Activated T-helper 1 cell treated with Interleukin-2 at 50 U/mL for 16 hours (primary cell): Measurements from ENCODE around the gene ARFGAP1.

ENCODE experiments used
- DNase-seq: peaks from one replicate; pipeline ENCODE4 v3.0.0-alpha.2; 2020; ENCODE audit warnings: low read depth

Gene ARFGAP1

DNA sequence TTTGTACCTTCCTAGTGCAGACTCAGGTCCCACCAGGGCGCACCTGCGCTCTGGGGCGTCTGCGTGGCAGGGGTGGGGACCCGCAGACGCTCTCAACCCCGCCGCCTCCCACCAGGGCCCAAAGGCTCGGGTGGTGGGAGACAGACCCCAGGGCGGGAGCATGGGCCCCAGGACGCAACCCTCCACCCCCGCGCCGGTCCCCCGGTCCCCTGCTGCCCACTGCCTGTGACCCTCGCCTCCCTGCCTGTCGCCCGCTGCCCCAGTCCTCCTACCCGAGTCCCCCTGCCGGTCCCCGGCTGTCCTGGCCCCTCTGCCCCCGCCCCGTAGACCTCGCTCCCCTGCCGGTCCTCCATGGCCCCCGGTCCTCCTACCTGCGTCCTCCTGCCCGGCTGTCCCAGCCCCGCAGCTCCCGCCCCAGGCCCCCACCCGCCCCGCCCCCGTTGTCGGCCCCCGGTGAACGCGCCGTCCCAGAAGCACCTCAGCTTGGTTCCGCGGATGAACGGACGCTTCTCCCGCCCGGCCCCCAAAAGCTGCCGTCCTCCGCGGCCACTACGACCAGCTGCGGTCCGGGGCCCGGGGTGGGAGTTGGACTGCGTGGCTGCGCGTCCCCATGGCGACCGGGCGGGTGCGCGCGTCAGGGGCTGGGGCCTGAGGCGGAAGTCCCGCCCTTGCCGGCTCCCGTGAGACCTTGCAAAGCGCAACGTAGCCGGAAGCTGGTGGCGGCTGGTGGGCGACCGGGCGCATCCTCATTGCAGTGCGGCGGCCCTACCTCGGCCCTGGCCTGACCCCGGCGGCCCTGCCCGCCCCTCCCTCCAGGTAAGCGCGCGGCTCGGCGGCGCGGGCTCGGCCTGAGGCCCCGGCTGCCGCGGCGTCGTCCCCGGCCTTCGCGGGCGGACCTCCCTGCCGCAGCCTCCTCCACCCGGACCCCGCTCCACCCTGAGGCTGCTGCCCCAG, at the start of gene ARFGAP1:
Gene ARFGAP1 (plus strand): TSS at position 709 of the 954 bp plus-strand sequence. CDS start 2,768 bp downstream, outside the sequence.
- peak; percentile 80 for DNase-seq

DNA sequence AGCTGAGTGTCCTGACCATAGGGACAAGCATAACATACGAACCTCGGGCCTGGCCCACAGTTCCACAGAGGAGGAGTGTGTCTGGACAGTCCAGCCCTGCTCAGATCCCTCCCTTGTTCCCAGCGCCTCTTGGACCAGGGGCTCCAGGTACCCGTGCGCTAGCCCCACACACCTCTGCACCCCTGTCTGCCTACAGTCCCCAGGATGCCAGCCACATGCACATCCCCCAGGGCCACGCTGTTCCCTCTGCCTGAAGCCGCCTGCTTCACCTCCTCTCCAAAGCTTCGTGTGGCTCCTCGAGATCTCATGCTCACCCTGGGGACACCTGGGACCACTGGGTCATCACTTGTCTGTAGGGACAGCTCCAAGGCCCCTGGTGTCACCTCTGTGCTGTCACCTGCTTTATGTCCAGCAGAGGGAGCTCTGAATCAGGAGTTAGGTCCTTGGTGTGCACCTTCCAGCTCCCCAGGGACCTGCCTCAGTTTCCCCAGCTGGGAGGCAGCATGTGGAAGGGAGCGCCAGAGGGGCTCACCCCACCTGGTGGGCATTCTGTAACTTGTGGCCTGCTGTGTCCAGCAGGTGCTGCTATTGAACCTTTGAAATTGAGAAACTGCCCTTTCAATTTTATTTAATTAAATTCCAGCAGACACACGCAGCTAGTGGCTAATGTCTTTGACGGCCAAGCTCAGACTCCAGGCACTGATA, 49.3 kb upstream of the ARFGAP1 start:
- no peak for DNase-seq

DNA sequence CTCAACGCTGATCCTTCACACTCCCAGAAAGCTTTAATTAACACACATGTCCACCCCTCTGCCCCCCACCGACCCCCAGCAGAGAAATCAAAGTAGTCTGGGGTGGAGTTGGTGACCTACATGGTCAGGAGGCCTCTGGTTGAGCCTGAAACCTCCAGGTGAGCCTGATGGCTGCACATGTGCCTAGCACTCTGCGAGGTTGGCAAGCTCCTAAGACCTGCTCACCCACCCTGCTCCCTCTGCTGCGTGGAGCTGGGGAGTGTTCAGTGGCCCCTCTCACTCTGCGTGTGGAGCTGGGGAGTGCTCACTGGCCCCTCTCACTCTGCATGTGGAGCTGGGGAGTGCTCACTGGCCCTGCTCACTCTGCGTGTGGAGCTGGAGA, 48.8 kb upstream of the ARFGAP1 start:
- DNase-seq = no peak

DNA sequence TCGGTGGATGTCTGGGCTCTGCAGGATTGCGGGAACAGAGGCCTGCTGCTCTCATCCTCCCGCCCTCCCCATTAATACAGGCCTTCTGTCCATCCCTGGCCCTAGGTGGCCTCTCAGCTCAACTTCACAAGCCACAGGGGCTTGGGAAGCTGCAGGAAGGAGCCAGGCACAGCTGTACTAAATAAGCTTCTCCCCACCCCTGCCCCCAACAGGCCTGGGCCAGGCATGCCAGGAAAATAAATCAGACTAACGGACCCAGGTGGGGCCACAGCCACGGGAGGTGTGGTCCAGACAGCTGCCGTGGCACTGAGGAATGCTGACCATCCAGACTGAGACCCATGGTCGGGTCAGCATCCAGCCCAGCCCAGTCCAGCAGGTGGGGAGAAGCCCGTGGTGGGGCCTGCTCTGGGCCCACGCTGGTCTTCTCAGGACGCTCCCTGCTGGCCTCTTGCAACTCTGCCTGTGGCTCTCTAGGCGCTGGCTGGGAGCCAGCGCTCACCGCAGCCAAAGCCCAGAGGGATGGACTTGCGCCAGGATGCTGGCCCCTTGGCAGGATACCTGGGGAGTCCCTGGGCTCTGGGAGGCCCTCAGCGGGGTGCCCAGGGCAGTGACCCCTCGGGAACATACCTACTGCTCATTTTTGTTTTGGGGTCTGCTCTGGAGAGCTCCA, 48.1 kb upstream of the ARFGAP1 start:
- no peak for DNase-seq

DNA sequence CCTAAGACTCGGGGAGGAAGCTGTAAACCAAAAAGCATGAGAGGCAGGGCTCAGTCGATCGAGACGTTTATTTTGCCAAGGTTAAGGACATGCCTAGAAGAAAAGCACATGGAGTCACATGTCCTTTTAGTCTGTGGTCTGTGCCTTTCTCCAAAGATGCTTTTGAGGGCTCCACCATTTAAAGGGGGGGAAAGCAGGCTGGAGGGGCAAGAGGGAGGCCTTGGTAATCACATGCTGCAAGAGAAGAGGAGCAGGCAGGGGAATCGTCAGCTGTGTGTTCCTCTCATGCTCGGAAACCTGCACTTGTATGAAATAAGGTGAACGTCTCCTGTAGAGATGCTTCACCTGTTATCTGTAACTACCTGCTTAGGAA, 47.5 kb upstream of the ARFGAP1 start:
- no peak for DNase-seq

DNA sequence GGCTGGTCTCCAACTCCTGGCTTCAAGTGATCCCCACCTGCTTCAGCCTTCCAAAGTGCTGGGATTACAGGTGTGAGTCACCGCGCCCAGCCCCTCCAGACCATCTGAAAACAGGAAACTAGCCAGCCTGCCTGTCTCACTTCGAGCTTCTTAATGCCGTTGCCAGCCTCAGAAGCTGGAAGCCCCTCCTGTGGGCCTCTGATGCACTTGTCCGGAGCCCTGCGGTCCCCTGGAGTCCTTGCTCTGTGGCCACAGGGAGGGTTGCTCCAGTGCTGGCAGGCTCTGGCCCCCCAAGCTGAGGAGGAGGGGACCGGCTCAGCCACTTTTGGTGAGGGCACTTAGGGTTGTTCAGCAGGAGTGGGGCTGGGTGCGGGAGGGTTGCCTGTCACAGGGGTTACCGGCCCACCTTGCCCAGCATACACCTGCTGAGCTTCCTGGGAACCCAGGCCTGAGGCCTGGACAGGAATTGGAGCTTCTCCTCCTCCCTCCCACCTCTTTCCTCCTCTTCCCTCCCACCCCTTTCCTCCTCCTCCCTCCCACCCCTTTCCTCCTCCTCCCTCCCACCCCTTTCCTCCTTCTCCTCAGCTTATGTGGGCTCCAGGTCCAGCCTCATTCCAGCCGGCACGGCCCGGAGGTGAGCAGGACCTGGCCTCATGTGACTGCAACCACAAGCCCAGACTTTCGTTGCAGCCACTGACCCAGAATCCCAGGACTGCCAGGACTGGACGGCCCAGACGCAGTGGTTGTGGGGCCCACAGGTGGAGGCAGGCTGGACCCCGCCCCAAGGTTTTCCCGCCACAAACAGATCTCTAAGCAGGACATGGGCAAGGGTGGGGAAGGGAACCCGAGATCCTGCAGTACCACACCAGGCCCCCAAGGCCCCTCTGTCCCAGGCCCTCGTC, 46.3 kb upstream of the ARFGAP1 start:
- DNase-seq = no peak

GRCh38 chr20:63227260-63227659, 45.4 kb upstream of the ARFGAP1 start:
- no peak for DNase-seq

GRCh38 chr20:63228806-63229205, 43.8 kb upstream of the ARFGAP1 start:
- no peak for DNase-seq

- no peak for DNase-seq
These were observed 41.8 kb upstream of the ARFGAP1 start for GRCh38 chr20:63230800-63231268.

DNA sequence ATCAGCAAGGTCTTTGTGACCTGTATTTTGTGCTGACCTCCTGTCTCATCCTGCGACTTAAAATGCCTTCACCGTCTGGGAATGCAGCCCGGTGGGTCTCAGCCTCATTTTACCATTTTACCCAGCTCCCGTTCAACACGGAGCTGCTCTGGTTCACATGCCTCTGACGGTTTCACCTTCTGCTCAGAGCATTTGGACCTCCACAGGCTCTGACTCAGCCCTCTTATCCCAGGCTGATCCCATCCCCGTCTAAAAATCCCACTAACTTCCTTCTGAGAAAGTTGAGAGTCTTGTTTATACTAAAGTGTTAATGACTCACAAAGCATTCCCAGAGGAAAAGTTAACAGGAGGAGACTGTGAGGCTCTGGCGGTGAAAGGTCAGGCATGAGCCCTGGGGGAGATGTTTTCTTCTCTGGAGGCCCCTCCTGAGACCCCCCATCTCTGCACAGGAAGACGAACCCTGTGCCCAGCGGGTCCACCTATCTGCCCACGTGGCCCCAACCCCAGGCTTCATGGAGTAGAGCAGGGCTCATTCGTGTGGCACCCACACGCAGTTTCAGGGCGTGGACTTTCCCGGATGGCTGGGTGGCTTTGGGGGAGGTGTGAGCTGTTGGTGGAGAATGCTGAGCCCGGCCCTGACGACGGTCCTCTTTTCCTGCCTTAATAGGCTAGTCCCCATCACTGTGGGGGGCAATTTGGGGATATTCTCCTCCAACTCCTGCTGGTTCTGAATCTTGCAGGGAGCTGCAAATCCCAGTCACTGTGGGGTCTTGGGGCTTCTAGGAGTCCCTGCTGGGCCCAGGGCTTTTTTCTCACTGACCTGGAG, 40.2 kb upstream of the ARFGAP1 start:
- DNase-seq = no peak

- no peak for DNase-seq
These were observed 39.6 kb upstream of the ARFGAP1 start for GRCh38 chr20:63233061-63233344.

- DNase-seq = no peak
These were observed 38.7 kb upstream of the ARFGAP1 start for GRCh38 chr20:63233924-63234323.

- no peak for DNase-seq
These were observed 37.8 kb upstream of the ARFGAP1 start for GRCh38 chr20:63234693-63235398.

- no peak for DNase-seq
These were observed 37.1 kb upstream of the ARFGAP1 start, which contains the start of gene BIRC7 for GRCh38 chr20:63235399-63235983. BIRC7 (plus strand) TSS chr20:63235905; CDS start chr20:63236097, 192 bp downstream.

GRCh38 chr20:63236116-63236837, 36.3 kb upstream of the ARFGAP1 start:
- no peak for DNase-seq

- no peak for DNase-seq
These were observed 34.6 kb upstream of the ARFGAP1 start for GRCh38 chr20:63238031-63238430.

DNA sequence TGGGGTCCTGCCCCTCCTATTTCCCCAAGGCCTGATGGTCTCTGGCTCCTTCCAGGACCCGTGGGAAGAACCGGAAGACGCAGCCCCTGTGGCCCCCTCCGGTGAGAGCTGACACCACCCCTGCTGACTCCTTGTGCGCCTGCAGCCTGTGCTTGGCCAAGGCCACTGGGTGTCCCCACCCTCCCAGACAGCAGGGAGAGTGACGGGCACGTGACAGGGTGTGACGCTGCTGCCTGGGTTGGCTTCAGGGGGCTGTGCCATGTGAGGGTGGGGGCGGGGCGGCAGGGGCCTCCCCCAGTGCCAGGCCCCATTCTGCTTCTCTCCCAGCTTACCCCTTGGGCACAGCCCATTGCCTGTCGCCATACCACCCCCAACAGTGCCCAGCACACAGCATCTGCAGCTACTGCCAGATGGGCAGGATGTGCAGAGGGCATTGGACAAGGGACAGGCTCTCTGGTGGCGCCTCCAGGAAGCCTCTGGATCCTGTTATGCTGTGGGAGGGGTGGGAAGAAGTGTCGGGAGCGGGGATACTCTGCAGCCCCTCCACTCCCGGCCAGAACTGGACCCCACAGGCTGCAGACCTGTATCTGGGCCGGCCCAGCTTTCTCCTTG, 34.0 kb upstream of the ARFGAP1 start:
- DNase-seq = no peak

- no peak for DNase-seq
These were observed 33.2 kb upstream of the ARFGAP1 start for GRCh38 chr20:63239431-63239830.

DNA sequence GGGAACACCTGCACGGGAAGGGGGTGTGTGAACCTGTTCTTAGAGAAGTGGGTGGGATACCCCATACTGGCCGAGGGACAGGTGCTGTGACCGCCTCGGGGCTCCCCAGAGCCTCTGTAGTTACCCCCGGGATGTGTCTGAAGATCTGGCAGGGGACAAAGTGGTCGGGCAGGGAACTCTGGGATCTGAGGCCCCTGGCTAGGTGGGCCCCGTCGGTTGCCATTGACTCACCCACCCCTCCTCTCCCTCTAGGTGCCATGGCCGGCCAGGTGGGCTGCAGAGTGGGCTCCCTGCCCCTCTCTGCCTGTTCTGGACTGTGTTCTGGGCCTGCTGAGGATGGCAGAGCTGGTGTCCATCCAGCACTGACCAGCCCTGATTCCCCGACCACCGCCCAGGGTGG, 32.6 kb upstream of the ARFGAP1 start:
- no peak for DNase-seq
